WTC11 (cell line): ENCODE data around the gene CDKN2B.

Experiments used
- CTCF ChIP-seq: fragments of 200-600 bp; IDR thresholded peaks from 2 replicates; pipeline ENCODE4 v1.8.0; 2022; ENCODE audit warnings: antibody characterized with exemption
- ZNF263 ChIP-seq: sonication (generic); formaldehyde crosslinking; IDR thresholded peaks from 2 replicates; pipeline ENCODE4 v1.8.1; 2022; ENCODE audit warnings: low read depth, mild to moderate bottlenecking, moderate library complexity, missing genetic modification reagents

- no peak for TF ChIP-seq CTCF
- no peak for TF ChIP-seq ZNF263 (CRISPR knock-in tag)
These were observed 34.8 kb downstream of the CDKN2B start for GRCh38 chr9:21974343-21974721.
